Activated CD4-positive, alpha-beta T cell treated with anti-CD3 and anti-CD28 coated beads for 4 hours (primary cell): ENCODE data around the gene ERBB4.
"Not testable (repeated sequence)": the region's sequence is repeated elsewhere in the genome, so short reads cannot be mapped to it uniquely, and the experiment has no call there.

Experiments used
- DNase-seq, 2 donors: peaks; one replicate each; pipeline ENCODE4 v3.0.0-alpha.2; 2020

Gene ERBB4

DNA sequence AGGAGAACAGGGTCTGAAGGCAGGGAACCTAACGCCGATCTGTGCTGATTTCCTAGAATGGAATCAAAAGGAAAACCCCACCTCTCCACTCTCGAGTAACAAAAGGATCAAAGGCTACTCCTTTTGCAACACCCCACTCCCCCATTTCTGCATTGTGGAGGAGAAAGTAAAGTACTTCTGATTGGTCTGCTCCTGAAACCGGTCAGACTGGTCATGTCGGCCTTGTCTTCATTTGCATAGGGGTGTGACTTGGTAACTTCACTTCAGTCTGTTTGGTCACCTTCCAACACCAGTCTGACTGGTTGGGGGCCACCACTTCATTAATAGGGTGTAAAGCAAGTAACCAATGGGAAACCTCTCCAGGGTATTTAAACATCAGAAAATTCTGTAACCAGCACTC, 771.9 kb downstream of the ERBB4 start:
- no peak for DNase-seq

DNA sequence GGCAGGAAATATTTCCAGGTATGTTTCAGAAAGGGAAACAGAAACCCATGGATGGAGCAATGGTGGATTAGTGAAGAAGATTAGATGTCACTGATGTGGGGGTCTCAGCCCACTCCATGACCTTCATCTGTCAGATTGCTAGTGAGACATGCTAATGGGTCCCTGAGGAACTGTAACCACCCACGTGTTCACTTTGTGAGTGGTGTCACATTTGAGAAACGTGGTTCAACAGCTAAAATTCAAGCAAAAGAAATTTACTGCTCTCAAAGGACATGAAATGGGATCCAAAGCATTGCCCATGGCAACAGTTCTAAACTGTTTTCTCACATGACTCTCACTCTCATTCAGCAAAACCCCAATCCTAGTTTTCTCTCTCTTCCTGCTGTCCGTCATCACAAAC, 776.1 kb downstream of the ERBB4 start:
- DNase-seq: no peak

DNA sequence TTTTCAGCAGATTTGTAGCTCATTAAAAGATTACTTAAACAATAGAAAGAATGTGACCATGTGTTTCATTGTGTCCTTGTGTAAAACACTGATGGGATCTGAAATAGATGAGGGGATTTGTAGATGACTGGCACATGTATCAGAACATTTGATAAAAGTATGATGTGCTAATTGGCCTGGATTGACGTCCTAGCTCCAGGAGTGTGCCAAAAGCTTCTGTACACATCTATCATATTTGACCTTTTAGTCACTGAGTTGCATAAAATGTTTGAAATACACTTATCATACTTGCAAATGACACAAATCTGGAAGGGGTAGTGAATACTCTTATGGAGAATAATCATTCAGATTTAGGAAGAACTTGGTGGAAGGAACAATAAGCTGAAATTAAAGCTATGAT, 778.5 kb downstream of the ERBB4 start:
- DNase-seq: no peak

DNA sequence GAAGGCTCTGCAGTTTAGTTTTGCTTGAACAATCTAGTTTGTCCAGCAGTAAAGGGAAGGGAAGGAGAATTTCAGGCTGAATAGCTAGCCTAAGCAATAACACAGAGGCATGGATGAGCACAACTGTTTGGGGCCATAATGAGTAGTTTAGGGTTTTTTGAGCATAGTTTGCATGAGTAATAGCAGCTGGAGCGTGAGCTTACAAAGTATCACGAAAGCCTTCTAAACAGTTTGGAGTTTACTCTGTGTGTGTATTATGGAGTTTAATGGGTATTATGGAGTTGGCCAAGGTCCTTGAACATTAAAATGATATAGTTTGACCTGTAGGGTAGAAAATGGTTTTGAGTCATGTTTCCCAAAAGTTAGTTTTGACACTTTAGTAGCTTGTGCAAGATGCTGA, 782.3 kb downstream of the ERBB4 start:
- DNase-seq: no peak

DNA sequence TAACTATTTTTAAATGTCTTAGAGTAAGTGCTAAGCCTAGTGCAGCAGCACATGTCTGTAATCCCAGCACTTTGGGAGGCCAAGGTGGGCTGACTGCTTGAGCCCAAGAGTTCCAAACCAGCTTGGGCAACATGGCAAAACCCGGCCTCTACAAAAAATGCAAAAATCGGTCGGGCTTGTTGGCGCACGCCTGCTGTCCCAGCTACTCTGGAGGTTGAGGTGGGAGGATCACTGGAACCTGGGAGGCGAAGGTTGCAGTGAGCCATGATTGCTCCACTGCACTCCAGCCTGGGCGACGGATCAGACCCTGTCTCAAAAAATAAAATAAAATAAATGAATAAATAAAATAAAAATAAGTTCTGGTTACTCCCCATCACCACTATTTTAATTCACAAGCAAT, 783.4 kb downstream of the ERBB4 start:
- DNase-seq: no peak

DNA sequence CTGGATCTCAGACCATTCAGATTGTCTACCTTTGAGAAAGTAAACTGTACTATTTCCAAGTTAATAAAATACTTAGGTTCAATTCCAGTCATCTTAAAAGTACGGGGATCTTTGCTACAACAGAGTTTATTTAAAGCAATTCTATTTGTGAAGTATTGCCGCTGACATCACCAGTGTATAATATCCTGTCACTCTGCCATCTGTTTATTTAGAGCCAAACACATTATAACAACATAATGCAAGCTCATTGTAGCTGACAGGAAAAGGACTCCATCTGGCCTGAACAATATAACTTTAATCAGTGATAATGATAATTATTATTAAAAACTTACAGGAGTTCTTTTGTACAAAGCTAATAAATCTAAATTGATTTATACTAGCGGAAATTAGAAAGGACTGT, 786.8 kb downstream of the ERBB4 start:
- DNase-seq: no peak

DNA sequence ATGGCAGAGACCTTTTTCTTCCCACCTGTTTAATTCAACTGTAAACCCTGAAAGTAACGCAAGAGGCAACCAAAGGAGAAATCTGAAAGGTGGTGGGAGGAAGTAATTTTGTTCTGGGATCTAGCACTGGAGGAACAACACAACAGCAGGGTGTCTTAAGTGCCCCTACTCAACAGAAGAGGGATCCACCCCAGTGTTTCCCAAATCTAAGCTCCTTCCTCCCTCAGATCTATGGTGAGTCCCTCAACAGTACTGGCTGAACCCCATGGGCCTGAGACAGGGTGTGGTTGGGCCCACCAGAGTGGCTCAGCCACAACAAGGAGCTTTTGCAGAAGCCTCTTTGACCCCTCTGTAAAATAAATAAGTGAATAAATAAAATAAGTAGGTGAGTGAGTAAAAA, 790.3 kb downstream of the ERBB4 start:
- no peak for DNase-seq

DNA sequence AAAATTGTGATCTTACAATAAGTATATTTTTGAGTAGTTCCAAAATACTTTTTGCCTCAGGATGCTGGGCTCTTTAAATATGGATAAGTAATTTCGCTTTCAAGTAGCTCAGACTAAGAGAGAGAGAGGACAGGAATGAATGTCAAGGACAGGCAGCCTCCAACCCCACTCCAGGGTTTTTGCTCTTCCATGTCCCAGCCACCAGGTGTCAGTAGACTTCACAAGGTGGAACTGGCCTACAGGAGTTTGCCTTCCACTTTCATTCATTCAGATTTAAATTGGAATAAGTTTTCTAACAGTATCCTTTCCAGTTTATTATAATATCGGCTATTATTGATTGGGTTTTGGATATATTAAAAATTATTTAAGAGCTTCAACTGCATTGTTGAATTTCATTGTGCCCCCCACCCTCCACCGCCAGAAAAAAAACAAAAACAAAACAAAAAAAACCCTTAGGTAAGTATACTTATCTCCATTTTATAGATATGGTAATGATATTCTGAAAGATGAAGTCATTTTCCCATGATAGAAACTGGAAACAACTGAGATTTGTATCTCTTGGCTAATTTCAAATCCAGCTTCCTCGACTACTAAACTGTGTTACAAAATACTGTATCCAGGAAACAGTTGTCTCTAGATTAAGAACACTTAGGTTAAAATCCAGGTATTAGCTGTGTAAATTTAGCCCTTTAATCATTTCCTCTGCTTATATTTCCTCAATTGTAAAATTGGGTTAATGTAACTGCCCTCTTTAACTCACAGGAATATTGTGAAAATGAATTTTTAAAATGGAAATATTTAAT, 793.1 kb downstream of the ERBB4 start:
- DNase-seq: no peak

DNA sequence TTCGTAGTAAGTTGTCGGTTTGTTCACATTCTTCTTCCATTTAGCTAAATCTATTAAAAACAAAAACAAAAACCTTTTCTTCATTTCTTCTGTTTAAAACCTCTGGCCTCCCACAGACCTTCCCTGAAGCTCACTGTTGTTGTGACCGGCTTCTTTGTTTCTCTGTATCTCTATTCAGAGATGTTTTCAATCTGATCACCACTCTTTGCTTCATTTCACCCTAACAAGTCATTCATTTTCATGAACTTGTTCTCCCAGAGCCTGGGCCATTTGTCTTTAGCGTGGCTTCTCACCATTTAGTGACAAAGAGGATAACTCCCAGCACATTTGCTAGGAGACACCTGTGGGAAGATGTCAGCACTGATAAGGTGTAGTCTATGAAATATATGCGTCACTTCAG, 794.2 kb downstream of the ERBB4 start:
- DNase-seq: no peak

DNA sequence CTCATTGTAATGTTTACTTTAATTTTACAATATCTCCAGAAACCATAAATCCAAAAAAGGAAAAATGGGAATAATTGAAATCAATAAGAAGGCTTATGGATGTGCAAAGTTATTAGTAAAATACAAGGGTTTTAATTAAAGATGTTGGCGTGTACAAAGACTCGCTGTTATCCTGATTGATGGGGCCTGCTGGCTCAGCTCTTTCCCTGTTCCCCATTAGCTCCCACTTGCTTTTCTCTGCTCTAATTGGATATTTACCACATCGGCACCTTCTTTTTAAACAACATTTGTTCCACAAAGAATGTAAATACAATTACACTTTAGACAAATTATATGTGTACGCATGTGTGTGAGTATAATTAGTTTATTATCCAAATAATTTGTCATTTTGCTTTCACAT, 796.6 kb downstream of the ERBB4 start:
- no peak for DNase-seq

DNA sequence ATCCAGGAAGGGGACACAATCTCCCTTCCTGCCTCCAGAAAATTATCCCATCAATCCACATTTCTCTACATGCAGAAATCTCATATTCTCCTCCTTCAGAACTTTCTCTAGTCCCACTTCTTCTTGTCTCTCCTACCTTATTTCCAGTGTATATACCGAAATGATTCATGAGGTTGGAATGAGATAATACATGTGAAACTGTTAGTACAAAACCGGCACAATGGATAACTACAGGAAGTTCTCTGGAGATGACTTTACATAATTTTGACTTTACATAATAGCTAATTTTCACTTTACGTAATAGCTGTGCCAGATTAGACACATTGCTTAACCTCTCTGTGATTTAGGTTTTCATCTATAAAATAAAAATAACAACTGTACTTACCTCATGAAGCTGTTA, 801.3 kb downstream of the ERBB4 start:
- DNase-seq: no peak

DNA sequence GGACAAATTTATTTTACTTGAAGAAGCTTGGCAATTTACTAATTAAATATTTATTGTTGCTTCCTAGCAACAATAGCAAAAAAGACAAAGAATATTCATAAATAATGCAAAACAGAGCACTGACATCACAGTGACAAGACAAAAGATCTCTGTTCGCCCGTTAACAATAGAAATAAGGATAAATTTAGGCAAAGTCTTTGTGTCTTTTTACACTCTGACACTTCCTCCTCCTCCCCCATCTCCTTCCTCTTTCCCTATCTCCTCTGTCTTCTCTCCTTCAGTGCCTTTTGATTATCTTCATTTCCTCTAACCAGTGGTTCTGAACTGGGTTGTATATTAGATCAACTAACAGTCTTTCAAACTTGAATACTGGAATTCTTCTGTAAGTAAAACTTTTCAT, 808.4 kb downstream of the ERBB4 start:
- no peak for DNase-seq

DNA sequence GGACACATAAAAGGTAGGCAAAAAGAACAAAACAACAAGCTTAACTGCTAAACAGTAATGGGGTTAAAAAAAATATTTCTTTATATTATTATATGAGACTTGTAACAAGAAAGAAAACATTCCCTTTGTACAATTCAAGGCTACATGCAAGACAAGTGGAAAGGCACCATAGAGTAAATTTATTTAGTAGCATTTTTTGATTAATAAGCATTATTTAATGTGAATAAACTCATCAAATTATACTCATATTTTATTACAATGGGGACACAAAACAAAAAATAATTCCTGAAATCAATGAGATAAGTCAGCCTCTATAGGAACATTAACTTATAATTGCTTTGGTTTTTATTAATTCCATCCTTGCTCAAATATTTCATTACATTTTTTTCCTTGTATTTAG, 809.2 kb downstream of the ERBB4 start:
- no peak for DNase-seq

DNA sequence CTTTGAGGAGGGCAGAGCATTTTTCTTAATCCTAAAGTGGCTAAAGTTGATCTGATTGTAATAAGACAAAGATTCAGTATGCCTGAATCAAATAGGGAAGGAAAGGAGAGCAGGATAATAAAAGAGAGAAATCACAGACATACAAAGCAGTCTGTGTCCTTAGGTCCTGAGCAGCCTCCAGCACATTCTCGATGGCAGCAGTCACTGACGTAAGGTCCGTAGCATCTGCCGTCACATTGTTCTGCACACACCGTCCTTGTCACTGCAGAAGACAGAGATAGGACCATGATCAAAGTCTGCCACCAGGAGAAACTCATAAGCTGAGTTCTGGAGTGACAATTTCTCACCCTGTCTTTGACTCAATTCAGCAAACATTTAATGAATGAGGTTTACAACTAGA, 813.7 kb downstream of the ERBB4 start:
- no peak for DNase-seq

DNA sequence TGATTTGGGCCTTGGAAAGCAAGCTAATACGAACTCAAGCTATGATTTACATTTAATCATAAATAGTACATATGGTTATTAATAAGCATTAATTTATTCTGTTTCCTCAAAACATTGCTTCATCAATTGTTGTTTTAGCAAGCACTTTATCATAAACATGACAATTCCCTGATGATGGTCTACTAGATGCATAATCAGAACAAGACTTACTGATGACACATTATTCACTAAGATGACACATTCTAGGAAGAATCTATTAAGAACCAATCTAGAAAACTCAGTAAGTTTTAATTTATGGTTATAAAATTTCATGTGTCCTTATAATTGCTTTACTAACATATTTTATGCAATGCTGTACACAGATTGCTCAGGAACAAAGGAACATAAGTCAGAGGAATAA, 815.2 kb downstream of the ERBB4 start:
- DNase-seq: no peak

DNA sequence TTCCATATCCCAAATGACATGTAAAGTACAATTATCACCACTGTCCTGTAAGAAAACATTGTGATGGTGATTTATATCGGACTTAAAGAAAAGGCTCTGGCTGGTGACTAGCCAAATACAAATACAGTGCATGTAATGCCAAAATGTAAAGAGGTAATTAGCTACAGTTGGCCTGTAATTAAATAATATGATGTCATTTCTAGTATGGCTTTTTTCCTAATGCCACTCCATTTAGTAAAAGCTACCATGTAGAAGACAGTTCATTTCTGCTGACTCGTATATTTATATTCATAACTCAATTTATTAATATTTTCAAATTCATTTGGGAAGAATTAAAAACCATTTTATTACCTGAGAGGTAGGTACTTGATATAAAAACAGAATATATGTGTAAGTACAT, 815.7 kb downstream of the ERBB4 start:
- DNase-seq: no peak

DNA sequence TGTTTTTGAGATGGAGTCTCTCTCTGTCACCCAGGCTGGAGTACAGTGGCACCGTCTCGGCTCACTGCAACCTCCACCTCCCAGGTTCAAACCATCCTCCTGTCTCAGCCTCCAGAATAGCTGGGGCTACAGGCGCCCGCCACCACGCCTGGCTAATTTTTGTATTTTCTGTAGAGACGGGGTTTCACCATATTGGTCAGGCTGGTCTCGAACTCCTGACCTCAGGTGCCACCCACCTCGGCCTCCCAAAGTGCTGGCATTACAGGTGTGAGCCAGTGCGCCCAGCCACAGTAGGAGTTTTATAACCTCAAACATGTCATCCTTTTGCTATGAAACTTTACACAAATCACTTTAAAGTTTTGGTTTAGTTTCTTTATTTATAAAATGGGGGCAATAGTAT, 816.7 kb downstream of the ERBB4 start:
- DNase-seq: not testable (repeated sequence)

DNA sequence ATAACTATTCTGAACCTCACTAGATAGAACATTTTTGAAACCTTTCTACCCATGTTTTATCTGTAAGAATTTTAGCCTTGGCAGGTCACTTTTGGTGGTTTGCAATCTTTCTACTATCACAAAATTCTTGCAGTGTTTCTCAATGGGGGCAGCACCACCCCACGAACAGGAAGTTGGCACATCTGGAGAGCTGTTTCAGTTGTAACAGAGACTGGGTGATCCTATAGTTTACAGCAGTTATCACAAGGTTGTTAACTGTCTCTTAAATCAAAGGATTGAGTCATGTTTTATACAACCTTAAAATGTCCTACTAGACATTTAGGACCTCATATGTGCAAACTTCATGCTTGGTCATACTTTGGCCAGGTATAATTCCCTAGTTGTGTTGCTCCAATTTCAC, 829.2 kb downstream of the ERBB4 start:
- no peak for DNase-seq

DNA sequence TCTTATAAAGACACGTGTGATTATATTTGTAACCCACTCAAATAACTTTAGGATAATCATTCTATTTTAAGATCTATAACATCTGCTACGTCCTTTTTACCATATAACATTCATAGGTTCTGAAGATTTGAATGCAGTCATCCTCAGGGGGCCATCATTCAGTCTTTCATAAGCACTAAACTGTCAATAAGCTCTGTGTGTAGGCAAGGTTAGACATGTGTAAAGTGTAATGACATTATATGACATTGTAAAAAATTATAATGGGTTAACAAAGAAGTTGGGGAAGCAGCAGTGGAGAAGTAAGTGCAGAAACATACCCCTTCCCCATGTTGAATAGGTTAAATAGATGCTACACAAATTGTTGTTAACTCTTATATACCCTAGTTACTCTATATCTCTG, 845.9 kb downstream of the ERBB4 start:
- DNase-seq: no peak

DNA sequence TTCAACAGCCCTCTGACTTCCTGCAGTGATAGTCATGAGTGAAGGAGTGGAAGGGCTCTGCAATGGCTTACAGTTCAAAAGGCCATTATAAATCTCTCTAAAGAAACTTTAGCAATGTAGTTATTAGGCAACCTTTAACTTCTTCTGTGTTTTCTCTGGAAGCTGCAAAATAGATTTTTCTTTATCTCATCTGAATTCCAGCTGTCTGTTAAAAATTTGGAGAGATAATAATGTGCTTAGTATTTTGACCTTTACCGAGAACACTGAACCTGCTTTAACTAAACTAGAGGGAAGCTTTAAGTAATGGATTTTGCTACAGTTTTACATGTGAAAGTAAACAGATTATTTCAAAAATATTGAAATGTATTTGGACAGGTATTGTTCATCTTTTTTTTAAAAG, 847.9 kb downstream of the ERBB4 start:
- no peak for DNase-seq

DNA sequence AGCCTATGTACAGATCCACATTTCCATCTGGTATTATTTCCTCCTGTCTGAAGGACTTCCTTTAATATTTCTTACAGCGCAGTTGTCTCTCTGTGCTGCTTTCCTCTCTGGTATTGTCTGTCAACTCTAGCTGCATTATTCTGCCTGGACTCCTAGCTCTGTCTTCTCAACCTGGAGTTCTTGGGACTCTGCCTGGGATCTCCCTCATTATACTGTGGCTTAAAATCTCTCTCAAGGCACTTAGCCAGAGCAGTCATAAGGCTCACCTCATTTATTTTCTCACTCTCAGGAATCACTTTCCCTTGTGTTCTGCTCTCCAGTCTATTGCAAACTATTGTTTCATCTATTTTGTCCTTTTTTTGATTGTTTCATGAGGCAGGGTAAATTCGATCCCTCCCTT, 850.4 kb downstream of the ERBB4 start:
- no peak for DNase-seq

DNA sequence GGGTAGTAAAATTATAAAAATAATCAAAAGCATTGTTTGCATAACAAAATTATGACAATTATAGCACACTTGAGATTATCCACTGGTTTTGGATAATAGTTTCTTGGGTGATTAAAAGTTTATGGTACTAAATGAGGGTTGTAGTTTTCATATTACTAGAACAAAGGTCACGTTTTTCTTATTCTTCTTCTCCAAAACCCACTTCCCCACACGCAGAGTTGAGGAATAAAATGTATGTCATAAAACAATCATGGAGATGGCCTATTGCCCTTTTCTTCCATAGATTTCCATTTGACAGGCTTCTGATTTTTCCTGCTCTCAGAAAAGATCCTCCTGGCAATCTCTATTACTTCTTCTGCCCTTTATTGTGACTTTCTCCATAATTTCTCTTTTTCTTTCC, 863.9 kb downstream of the ERBB4 start:
- DNase-seq: no peak

DNA sequence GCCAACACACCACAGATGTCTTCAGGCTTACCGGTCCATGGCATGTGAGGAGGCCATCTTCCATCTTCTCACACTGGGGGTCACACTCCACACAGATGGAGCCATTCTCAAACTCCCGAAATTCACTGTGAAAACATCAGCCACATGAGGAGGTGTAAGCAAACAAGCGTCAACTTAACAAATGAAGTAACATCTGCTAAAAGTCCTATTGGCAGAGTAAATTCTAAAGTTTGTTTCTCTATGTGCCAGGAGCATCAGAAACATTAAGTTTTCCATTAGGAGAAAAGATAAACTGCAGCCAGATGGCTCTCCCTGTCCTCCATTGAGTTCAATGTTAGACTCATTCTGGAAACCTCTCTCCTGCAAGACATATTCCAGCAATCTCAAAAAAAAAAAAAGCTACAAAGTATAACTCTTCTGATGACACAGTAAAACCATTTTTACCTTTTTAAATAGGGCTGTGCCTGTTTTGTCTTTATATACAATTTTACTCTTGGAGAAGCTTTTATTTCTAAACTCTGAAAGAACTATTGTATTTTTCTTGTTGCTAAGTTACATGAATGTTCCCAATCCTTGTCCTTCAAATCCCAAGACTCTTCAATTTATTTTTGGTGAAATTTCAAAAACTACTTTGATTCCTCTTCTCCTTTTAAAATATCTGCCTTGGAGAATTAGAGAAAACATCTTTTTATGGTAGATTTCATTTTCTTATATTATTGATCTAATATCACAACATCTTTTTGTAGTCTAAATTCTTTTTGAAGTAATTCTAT, 865.3 kb downstream of the ERBB4 start:
- DNase-seq: no peak

DNA sequence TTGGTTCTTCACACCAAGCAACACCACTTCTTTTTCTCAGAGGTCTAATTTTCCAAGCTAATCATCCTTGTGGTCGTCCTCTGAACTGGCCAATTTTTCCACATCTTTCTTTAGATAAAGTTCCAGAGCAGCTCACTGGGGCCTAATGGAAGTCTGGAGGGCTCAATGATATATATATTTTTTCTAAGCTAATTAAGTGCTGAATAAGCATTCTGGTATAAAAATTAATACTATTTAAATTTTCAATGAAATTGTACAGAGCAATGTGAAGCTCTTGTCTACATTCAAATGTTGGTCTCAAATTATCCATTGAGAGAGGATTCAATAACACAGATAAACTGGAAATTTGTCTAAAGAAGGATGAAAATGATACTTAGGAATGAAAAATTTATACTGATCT, 866.6 kb downstream of the ERBB4 start:
- DNase-seq: no peak

DNA sequence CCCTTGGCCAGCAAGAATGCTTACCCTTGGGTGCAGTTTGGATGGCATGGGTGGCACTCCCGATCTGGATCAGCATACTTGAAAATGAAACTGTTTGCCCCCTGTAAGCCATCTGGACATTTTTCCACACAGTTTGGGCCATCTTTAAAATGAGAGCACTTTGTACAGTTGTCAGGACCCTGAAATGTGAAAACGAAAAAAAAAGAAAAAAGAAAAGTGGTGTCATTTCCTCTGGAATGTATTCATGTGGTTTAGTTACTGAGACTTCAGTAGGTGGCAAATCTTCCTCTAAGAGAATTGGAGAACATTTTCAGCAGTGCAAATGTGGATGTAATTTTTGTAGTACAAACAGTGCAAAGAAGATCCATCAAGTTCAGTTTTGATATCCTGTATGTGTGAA, 873.3 kb downstream of the ERBB4 start:
- DNase-seq: no peak
